K562 (cell line): ENCODE results near the gene TLCD4. TPM values are rescaled to one million over a fixed set of nuclear protein-coding genes. Genes with fewer than 3 reads are reported as not detected.

Experiments used
- CBX3 ChIP-seq, 2 experiments: IDR thresholded peaks; 1 replicate in 1 of 2; 2 replicates in 1 of 2; pipeline ENCODE4 v1.6.1; 2012; ENCODE audit warnings: inconsistent platforms in 2 of 2, low read length in 2 of 2, borderline replicate concordance in 1 of 2, control low read depth in 1 of 2
- CTCFL ChIP-seq: IDR thresholded peaks from 2 replicates; pipeline ENCODE4 v1.6.1; 2011; ENCODE audit warnings: borderline replicate concordance, low read depth, mild to moderate bottlenecking, moderate library complexity, low read length; ENCODE audit not compliant: insufficient read depth, poor library complexity, severe bottlenecking
- E2F5 ChIP-seq: sonication (generic); formaldehyde crosslinking; IDR thresholded peaks from 2 replicates; pipeline ENCODE4 v1.8.0; 2022; ENCODE audit warnings: mild to moderate bottlenecking, missing genetic modification reagents
- ILF3 ChIP-seq: fragments of 450-650 bp; IDR thresholded peaks from 2 replicates; pipeline ENCODE4 v1.6.1; 2018; ENCODE audit warnings: antibody characterized with exemption, mild to moderate bottlenecking, moderate library complexity, borderline replicate concordance
- NCOA4 ChIP-seq: fragments of 450-650 bp; IDR thresholded peaks from 2 replicates; pipeline ENCODE4 v1.6.1; 2018; ENCODE audit warnings: mild to moderate bottlenecking; ENCODE audit not compliant: partially characterized antibody
- PHB ChIP-seq: fragments of 250-450 bp; sonication (Bioruptor Pico); IDR thresholded peaks from 2 replicates; pipeline ENCODE4 v1.5.0; 2021
- REST ChIP-seq, 2 experiments: fragments of 450-650 bp; formaldehyde crosslinking in 1 of 2; IDR thresholded peaks; 2 replicates each; pipeline versions ENCODE4 v1.4.0 to v1.6.1; 2014 to 2020; ENCODE audit warnings: mild to moderate bottlenecking in 2 of 2, borderline replicate concordance in 1 of 2, low read depth in 1 of 2
- ZKSCAN3 ChIP-seq: fragments of 250-450 bp; sonication (Bioruptor Pico); IDR thresholded peaks from 2 replicates; pipeline ENCODE4 v1.4.0; 2020
- ZMIZ1 ChIP-seq, 2 experiments: fragments of 150-350 bp in 1 of 2; IDR thresholded peaks; 2 replicates each; pipeline ENCODE4 v1.6.1; 2012 to 2016; ENCODE audit warnings: low read depth in 2 of 2, low read length in 2 of 2, mild to moderate bottlenecking in 1 of 2, moderate library complexity in 1 of 2
- ZNF23 ChIP-seq: fragments of 250-450 bp; sonication (Bioruptor Pico); IDR thresholded peaks from 2 replicates; pipeline ENCODE4 v1.4.0; 2020; ENCODE audit warnings: mild to moderate bottlenecking
- polyA plus RNA-seq, 8 experiments: library from polyadenylated mRNA; depleted of rRNA in 4 of 8; stranded (reverse) in 5 of 8; unstranded in 3 of 8; fragments of >200 nt; fragmentation: Nextera tagmentation in 2 of 8; fragmentation: Illumina TruSeq in 1 of 8; extraction: Ambion mirVana in 2 of 8; extraction: Trizol in 1 of 8; gene quantifications; 2 replicates each; pipeline versions ENCODE4 v1.2.1 to v1.2.3, GENCODE V29; 2011 to 2014; ENCODE audit warnings: inconsistent platforms in 1 of 8, missing spikeins in 1 of 8
- total RNA-seq, 7 experiments: library from RNA; depleted of rRNA in 6 of 7; stranded (reverse); fragments of >200 nt in 6 of 7; fragmentation: Illumina TruSeq in 2 of 7; extraction: Trizol in 2 of 7; gene quantifications; 2 replicates each; pipeline versions ENCODE4 v1.2.1 to v1.2.3, GENCODE V29; 2011 to 2021; ENCODE audit warnings: low replicate concordance in 1 of 7

Gene TLCD4
- total and polyA plus RNA-seq, 9 of the 15 experiments (the other 6 are each of a cell fraction or from before 2014, with no cell fraction given): 3.5 to 19.8 (median 7.6) TPM

- no peak for TF ChIP-seq PHB (CRISPR knock-in tag)
- peak in 1 of 2 experiments; percentile 38; a peak in 1 of 3 replicates for TF ChIP-seq CBX3 (IDR thresholded peaks at IDR 0.05; ENCODE audit: borderline replicate concordance in 1 of 2, low read length in 2 of 2)
- TF ChIP-seq E2F5: no peak
- TF ChIP-seq REST (IDR thresholded peaks at IDR 0.05; ENCODE audit: borderline replicate concordance): peak; percentile 44; the same call in 1 of the 2 replicates
- no peak for TF ChIP-seq REST (CRISPR knock-in tag; IDR thresholded peaks at IDR 0.05; ENCODE audit: low read depth)
- TF ChIP-seq NCOA4: no peak
- TF ChIP-seq CTCFL: peak; percentile 50
- TF ChIP-seq ILF3: no peak
- peak; percentile 9; the same call in 1 of the 2 replicates for TF ChIP-seq ZNF23
- no peak for TF ChIP-seq ZKSCAN3
- TF ChIP-seq ZMIZ1 (IDR thresholded peaks at IDR 0.05; ENCODE audit: low read depth in 2 of 2, low read length in 2 of 2): no peak
Measured at GRCh38 chr1:95084317-95085176, 32.6 kb upstream of the TLCD4 start (continued).
